ENCODE results near the gene FAT2. TPM values are rescaled to one million over a fixed set of nuclear protein-coding genes. Genes with fewer than 3 reads are reported as not detected.

Gene FAT2
- polyA plus RNA-seq, 2 of the 4 experiments (the other 2 are of a cell fraction): 0.03 TPM; not detected in 1

DNA sequence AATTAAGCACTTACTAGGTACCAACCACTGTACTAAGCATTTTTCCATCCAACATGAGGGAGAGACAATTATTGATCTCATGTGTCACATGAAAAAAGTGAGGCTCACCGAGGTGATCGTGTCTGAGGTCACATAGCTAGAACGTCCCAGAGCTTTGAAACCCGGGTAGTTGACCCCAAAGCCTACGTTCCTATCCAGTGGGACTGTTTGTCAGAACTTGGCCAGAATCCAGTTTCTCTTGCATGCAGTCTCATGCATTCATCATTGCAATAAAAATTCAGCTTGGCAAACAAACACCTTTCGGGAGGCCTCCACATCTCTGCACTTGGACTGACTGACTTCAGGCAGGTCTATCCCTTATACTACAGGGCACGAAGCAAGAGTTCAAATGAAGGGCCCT is 23.4 kb upstream of the FAT2 start:
- TF ChIP-seq FOSB (CRISPR knock-in tag; IDR thresholded peaks at IDR 0.05): no peak
- TF ChIP-seq, protein P1, sequence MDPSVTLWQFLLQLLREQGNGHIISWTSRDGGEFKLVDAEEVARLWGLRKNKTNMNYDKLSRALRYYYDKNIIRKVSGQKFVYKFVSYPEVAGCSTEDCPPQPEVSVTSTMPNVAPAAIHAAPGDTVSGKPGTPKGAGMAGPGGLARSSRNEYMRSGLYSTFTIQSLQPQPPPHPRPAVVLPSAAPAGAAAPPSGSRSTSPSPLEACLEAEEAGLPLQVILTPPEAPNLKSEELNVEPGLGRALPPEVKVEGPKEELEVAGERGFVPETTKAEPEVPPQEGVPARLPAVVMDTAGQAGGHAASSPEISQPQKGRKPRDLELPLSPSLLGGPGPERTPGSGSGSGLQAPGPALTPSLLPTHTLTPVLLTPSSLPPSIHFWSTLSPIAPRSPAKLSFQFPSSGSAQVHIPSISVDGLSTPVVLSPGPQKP (IDR thresholded peaks at IDR 0.05; ENCODE audit: low read depth, low read length): no peak
- no peak for TF ChIP-seq KDM5A (IDR thresholded peaks at IDR 0.05)
- TF ChIP-seq ATOH8 (CRISPR knock-in tag; IDR thresholded peaks at IDR 0.05; ENCODE audit: low read depth): no peak
- TF ChIP-seq CHD2 (IDR thresholded peaks at IDR 0.05; ENCODE audit: low read length, partially characterized antibody): no peak
- no peak for TF ChIP-seq ZNF302 (CRISPR knock-in tag; IDR thresholded peaks at IDR 0.05)
- TF ChIP-seq TFCP2L1 (CRISPR knock-in tag; IDR thresholded peaks at IDR 0.05): no peak
- TF ChIP-seq CHD4 (IDR thresholded peaks at IDR 0.05; ENCODE audit: borderline replicate concordance): no peak
- no peak for TF ChIP-seq HES2 (IDR thresholded peaks at IDR 0.05)
- no peak for TF ChIP-seq E2F6 (IDR thresholded peaks at IDR 0.05; ENCODE audit: borderline replicate concordance, low read depth)
- no peak for TF ChIP-seq HMGXB4 (CRISPR knock-in tag; IDR thresholded peaks at IDR 0.05; ENCODE audit: borderline replicate concordance)
- no peak for TF ChIP-seq MAFK (IDR thresholded peaks at IDR 0.05; ENCODE audit: partially characterized antibody)
- no peak for TF ChIP-seq EHMT2 (IDR thresholded peaks at IDR 0.05; ENCODE audit: low read depth)
- no peak for TF ChIP-seq NR3C1 (IDR thresholded peaks at IDR 0.05)
- TF ChIP-seq PHF8 (IDR thresholded peaks at IDR 0.05; ENCODE audit: borderline replicate concordance, low read depth): no peak
- no peak for TF ChIP-seq ZSCAN20 (CRISPR knock-in tag; IDR thresholded peaks at IDR 0.05)
- TF ChIP-seq EP300 (IDR thresholded peaks at IDR 0.05): no peak
- TF ChIP-seq HOXB5 (CRISPR knock-in tag; IDR thresholded peaks at IDR 0.05): no peak
- no peak for TF ChIP-seq CBX2 (IDR thresholded peaks at IDR 0.05; ENCODE audit: borderline replicate concordance, low read depth)
- Histone ChIP-seq H3K4me1 (peaks cover 27% of the 10 kb centered on the region), H3K9me3 (no peaks in the 10 kb centered on the region), H3K4me2 (no peak overlapping the region), H3K27ac (peak overlapping the region in 1 of 2 experiments; percentile 44; a peak in 3 of 6 replicates), H3K4me3 (no peak overlapping the region)
- FAIRE-seq (no peak), DNase-seq (ENCODE audit: low read depth in 1 of 2, low spot score in 1 of 2) (no peak), ATAC-seq (no peak)
- 43% methylated on average over 7 of the region's 7 CpGs for WGBS (ENCODE audit: missing lambda C conversion rate)
- CTCF ChIA-PET: interaction anchor here (1.1 to 3.9 kb wide), 3 partner anchors 9 to 128 kb away, joined by 3 to 17 read pairs (median 3); no protein-coding TSS in a partner anchor
- POLR2A ChIA-PET: no interaction called here

DNA sequence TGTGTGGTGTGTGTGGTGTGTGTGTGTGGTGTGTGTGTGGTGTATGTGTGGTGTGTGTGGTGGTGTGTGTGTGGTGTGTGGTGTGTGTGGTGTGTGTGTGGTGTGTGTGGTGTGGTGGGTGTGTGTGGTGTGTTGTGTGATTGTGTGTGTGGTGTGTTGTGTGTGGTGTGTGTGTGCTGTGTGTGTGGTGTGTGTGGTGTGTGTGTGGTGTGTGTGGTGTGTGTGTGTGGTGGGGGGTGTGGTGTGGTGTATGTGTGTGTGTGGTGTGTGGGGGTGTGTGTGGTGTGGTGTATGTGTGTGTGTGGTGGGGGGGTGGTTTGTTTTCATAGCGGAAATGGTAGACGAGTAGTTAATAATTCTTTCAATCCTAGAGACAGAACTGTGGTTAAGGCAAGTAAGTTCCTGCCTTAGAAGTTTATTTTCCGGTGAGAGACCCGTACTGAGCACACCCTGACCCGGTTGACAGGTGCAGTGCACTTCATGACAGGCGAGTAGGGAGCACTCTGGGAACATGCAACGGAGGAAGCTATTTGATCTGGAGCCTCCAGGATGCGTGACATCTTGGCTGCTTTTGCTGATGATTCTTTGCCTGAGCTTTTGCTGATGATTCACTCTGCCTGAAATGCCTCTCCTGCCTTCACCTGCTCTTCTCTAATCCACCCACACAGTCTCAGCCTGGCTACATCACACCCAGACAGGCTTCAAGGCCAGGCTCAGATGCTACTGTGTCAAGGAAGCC is 21.7 kb upstream of the FAT2 start:
- WGBS (ENCODE audit: missing lambda C conversion rate): 8% methylated on average over 8 of the region's 8 CpGs
- POLR2A ChIA-PET: interaction anchor here (0.6 kb wide), 1 partner anchor 15 kb away, joined by 3 read pairs; no protein-coding TSS in a partner anchor
- CTCF ChIA-PET: interaction anchor here (0.5 to 1.4 kb wide), 2 partner anchors 11 to 160 kb away, joined by 3 to 5 read pairs; no protein-coding TSS in a partner anchor
- Histone ChIP-seq H3K9me3 (0 out of 3 replicates have a peak, but pooled peaks cover 6% of the 10 kb centered on the region), H3K4me2 (peak overlapping the region; percentile 60), H3K27ac (peak overlapping the region in 1 of 2 experiments; percentile 26; a peak in 2 of 6 replicates), H3K4me1 (peaks cover 24% of the 10 kb centered on the region), H3K4me3 (no peak overlapping the region)
- ATAC-seq (peak; percentile 56 to 58), FAIRE-seq (no peak), DNase-seq (ENCODE audit: low read depth in 1 of 2, low spot score in 1 of 2) (peak; percentile 41 to 52)
- TF ChIP-seq HEYL (CRISPR knock-in tag; IDR thresholded peaks at IDR 0.05) (no peak), MAX (IDR thresholded peaks at IDR 0.05) (no peak), CHD4 (IDR thresholded peaks at IDR 0.05; ENCODE audit: borderline replicate concordance) (no peak), EHF (CRISPR knock-in tag; IDR thresholded peaks at IDR 0.05) (no peak), HES2 (IDR thresholded peaks at IDR 0.05) (no peak), EHMT2 (IDR thresholded peaks at IDR 0.05; ENCODE audit: low read depth) (no peak), MAZ (IDR thresholded peaks at IDR 0.05; ENCODE audit: borderline replicate concordance, low read depth, low read length) (no peak), RAD21 (conservative IDR thresholded peaks at IDR 0.05 in 1 of 2, IDR thresholded peaks at IDR 0.05 in 1 of 2) (no peak), SREBF2 (IDR thresholded peaks at IDR 0.05) (no peak), RNF2 (IDR thresholded peaks at IDR 0.05; ENCODE audit: borderline replicate concordance, low read depth) (no peak), MAFK (IDR thresholded peaks at IDR 0.05; ENCODE audit: partially characterized antibody) (no peak), FOSL2 (IDR thresholded peaks at IDR 0.05) (no peak), FOSL2 (CRISPR knock-in tag; IDR thresholded peaks at IDR 0.05) (no peak; the same call in 1 of the 2 replicates), MYC (IDR thresholded peaks at IDR 0.05; ENCODE audit: borderline replicate concordance, low read length) (no peak), HOXA7 (CRISPR knock-in tag; IDR thresholded peaks at IDR 0.05) (no peak), EP300 (IDR thresholded peaks at IDR 0.05) (no peak)

Measured in A549 (cell line).